Neural progenitor cell (in vitro differentiated cells): ENCODE data around the gene TNFRSF11A. TPM values are rescaled to one million over a fixed set of nuclear protein-coding genes. Genes with fewer than 3 reads are reported as not detected.

Experiments used
- DNase-seq: peaks from one replicate; pipeline ENCODE4 v3.0.0-alpha.2; 2016; ENCODE audit warnings: low spot score
- H2AFZ ChIP-seq: fragments of 200-600 bp; sonication (generic); replicated peaks from 2 replicates; pipeline ENCODE4 v1.6.1; 2016; ENCODE audit warnings: antibody characterized with exemption
- H3F3A ChIP-seq: fragments of 200-600 bp; sonication (generic); 2 replicates; pipeline ENCODE4 v1.6.1; 2016; ENCODE audit warnings: antibody characterized with exemption, low read depth
- H3K27ac ChIP-seq: fragments of 200-600 bp; sonication (generic); 2 replicates; pipeline ENCODE4 v1.5.1; 2016; ENCODE audit warnings: mild to moderate bottlenecking
- H3K27me3 ChIP-seq: fragments of 200-600 bp; sonication (generic); 2 replicates; pipeline ENCODE4 v1.6.1; 2016; ENCODE audit warnings: mild to moderate bottlenecking, moderate library complexity
- H3K36me3 ChIP-seq: fragments of 200-600 bp; sonication (generic); 2 replicates; pipeline ENCODE4 v1.5.1; 2016
- H3K4me1 ChIP-seq: fragments of 200-600 bp; sonication (generic); 2 replicates; pipeline ENCODE4 v1.6.1; 2016; ENCODE audit warnings: mixed run types
- H3K4me2 ChIP-seq: fragments of 200-600 bp; sonication (generic); 2 replicates; pipeline ENCODE4 v1.6.1; 2016
- H3K4me3 ChIP-seq: fragments of 200-600 bp; sonication (generic); 2 replicates; pipeline ENCODE4 v1.5.1; 2016
- H3K79me2 ChIP-seq: fragments of 200-600 bp; sonication (generic); 2 replicates; pipeline ENCODE4 v1.6.1; 2016; ENCODE audit warnings: low read depth
- H3K9ac ChIP-seq: fragments of 200-600 bp; sonication (generic); 2 replicates; pipeline ENCODE4 v1.6.1; 2016
- H3K9me3 ChIP-seq: fragments of 200-600 bp; sonication (generic); 2 replicates; pipeline ENCODE4 v1.5.1; 2016; ENCODE audit warnings: low read depth
- H4K20me1 ChIP-seq: fragments of 200-600 bp; sonication (generic); 2 replicates; pipeline ENCODE4 v1.6.1; 2016; ENCODE audit warnings: low read depth
- H3K27ac Mint-ChIP-seq: 3 replicates; pipeline ENCODE4 v1.8.0; 2021; ENCODE audit warnings: mixed read lengths
- H3K27me3 Mint-ChIP-seq: 2 replicates; pipeline ENCODE4 v1.8.0; 2022; ENCODE audit warnings: low read depth, mild to moderate bottlenecking, inconsistent platforms, moderate library complexity, mixed read lengths; ENCODE audit not compliant: insufficient read depth
- H3K36me3 Mint-ChIP-seq: 3 replicates; pipeline ENCODE4 v1.8.0; 2021; ENCODE audit warnings: mixed read lengths
- H3K4me1 Mint-ChIP-seq: 3 replicates; pipeline ENCODE4 v1.8.0; 2021; ENCODE audit warnings: mixed read lengths
- H3K4me3 Mint-ChIP-seq: 3 replicates; pipeline ENCODE4 v1.8.0; 2021; ENCODE audit warnings: mild to moderate bottlenecking, moderate library complexity, mixed read lengths
- H3K9me3 Mint-ChIP-seq: 3 replicates; pipeline ENCODE4 v1.8.0; 2020; ENCODE audit warnings: mixed read lengths
- EZH2 ChIP-seq: fragments of 200-600 bp; sonication (generic); IDR thresholded peaks from 2 replicates; pipeline ENCODE4 v1.6.1; 2017; ENCODE audit warnings: antibody characterized with exemption, mild to moderate bottlenecking, moderate library complexity
- EZH2phosphoT487 ChIP-seq: fragments of 200-600 bp; sonication (generic); IDR thresholded peaks from 2 replicates; pipeline ENCODE4 v1.6.1; 2017; ENCODE audit warnings: antibody characterized with exemption
- total RNA-seq: library from RNA; depleted of rRNA; stranded (reverse); fragments of >200 nt; gene quantifications from 2 replicates; pipeline ENCODE4 v1.2.3, GENCODE V29; 2015; ENCODE audit warnings: low replicate concordance
- TF ChIP-seq, protein P1 (sequence below): fragments of 200-600 bp; sonication (generic); IDR thresholded peaks from 2 replicates; pipeline ENCODE4 v1.5.1; 2017; ENCODE audit warnings: antibody characterized with exemption, mild to moderate bottlenecking

TNFRSF11A gene
- total RNA-seq, 1 donor from 2014 or later = 0.47 TPM

DNA sequence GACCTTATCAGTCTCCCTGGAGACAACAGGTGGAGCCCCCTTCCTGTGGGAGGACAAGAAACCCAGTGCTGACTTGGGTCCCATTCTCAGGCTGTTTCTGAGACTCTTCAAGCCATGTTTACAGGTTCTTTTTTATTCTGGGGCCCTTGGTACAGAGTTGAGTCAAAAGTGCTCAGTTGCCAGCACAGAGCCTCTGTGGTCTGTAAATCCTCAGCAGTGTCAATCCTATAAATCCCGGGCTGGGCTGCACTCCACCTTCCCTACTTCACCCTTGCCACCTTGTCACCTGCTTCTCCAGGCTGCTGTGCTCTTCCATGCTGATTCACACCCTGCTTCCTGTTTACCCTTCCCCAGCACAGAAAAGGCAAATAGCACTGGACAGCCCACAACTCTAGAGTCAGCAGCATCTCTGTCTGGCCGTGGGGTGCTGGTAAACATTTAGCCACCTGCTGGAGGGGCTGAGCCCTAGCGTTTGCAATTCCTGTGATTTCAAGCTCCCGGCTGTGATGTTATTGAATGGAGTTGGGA is 74.7 kb downstream of the TNFRSF11A start:
- no peaks in the 10 kb centered on the region for H3K36me3 Mint-ChIP-seq
- no peaks in the 10 kb centered on the region for H3K36me3 ChIP-seq
- no peaks in the 10 kb centered on the region for H3K9me3 ChIP-seq
- H3K27ac Mint-ChIP-seq = no peak overlapping the region
- no peak overlapping the region for H3K4me2 ChIP-seq
- peaks cover 6% of the 10 kb centered on the region for H3K9me3 Mint-ChIP-seq
- peak; percentile 57 for DNase-seq
- H3K9ac ChIP-seq = no peak overlapping the region
- H4K20me1 ChIP-seq = no peaks in the 10 kb centered on the region
- H3K79me2 ChIP-seq = no peaks in the 10 kb centered on the region
- no peak overlapping the region for H3K4me3 Mint-ChIP-seq
- H3K4me3 ChIP-seq = no peak overlapping the region
- H3K4me1 Mint-ChIP-seq = peaks cover 6% of the 10 kb centered on the region
- peaks cover 7% of the 10 kb centered on the region for H3K27me3 Mint-ChIP-seq
- peaks cover 3% of the 10 kb centered on the region for H3K4me1 ChIP-seq
- H3K27me3 ChIP-seq = no peaks in the 10 kb centered on the region
- H3K27ac ChIP-seq = no peak overlapping the region
- peak overlapping the region; percentile 64 for H2AFZ ChIP-seq
- no peaks in the 10 kb centered on the region for H3F3A ChIP-seq
- no peak for TF ChIP-seq EZH2
- TF ChIP-seq, protein P1, sequence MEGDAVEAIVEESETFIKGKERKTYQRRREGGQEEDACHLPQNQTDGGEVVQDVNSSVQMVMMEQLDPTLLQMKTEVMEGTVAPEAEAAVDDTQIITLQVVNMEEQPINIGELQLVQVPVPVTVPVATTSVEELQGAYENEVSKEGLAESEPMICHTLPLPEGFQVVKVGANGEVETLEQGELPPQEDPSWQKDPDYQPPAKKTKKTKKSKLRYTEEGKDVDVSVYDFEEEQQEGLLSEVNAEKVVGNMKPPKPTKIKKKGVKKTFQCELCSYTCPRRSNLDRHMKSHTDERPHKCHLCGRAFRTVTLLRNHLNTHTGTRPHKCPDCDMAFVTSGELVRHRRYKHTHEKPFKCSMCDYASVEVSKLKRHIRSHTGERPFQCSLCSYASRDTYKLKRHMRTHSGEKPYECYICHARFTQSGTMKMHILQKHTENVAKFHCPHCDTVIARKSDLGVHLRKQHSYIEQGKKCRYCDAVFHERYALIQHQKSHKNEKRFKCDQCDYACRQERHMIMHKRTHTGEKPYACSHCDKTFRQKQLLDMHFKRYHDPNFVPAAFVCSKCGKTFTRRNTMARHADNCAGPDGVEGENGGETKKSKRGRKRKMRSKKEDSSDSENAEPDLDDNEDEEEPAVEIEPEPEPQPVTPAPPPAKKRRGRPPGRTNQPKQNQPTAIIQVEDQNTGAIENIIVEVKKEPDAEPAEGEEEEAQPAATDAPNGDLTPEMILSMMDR = peak; percentile 51
- TF ChIP-seq EZH2phosphoT487 = no peak

DNA sequence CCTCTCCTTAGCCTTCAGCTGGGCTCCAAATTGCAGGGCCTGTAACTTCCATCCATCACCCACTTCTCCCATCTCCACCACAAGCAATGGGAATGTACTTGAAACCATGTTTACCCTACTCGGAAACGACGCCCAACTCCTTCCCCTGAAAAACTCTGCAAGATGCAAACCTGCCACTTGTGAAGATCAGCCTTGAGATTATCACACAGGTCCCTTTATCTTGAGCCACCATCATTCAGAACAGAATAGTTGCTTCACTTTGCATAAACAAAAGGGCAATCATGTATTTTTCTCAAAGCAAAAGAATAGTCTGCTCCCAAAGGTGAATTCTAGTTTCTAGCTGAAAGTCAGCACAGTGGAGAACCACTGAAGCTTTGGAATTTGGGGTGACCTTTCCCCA is 75.8 kb downstream of the TNFRSF11A start:
- no peak overlapping the region for H2AFZ ChIP-seq
- peaks cover 3% of the 10 kb centered on the region for H3K4me1 ChIP-seq
- H3K4me3 ChIP-seq = no peak overlapping the region
- H3K4me1 Mint-ChIP-seq = peaks cover 6% of the 10 kb centered on the region
- no peaks in the 10 kb centered on the region for H4K20me1 ChIP-seq
- H3K27me3 ChIP-seq = no peaks in the 10 kb centered on the region
- no peak for DNase-seq
- no peak overlapping the region for H3K27ac ChIP-seq
- peaks cover 7% of the 10 kb centered on the region for H3K27me3 Mint-ChIP-seq
- no peak overlapping the region for H3K4me3 Mint-ChIP-seq
- H3F3A ChIP-seq = no peaks in the 10 kb centered on the region
- H3K9me3 Mint-ChIP-seq = peaks cover 6% of the 10 kb centered on the region
- no peak overlapping the region for H3K4me2 ChIP-seq
- H3K9me3 ChIP-seq = no peaks in the 10 kb centered on the region
- H3K27ac Mint-ChIP-seq = no peak overlapping the region
- H3K79me2 ChIP-seq = no peaks in the 10 kb centered on the region
- TF ChIP-seq EZH2 (no peak), EZH2phosphoT487 (no peak)
- TF ChIP-seq, protein P1 = no peak
- H3K9ac ChIP-seq = no peak overlapping the region
- H3K36me3 Mint-ChIP-seq = no peaks in the 10 kb centered on the region
- H3K36me3 ChIP-seq = no peaks in the 10 kb centered on the region

DNA sequence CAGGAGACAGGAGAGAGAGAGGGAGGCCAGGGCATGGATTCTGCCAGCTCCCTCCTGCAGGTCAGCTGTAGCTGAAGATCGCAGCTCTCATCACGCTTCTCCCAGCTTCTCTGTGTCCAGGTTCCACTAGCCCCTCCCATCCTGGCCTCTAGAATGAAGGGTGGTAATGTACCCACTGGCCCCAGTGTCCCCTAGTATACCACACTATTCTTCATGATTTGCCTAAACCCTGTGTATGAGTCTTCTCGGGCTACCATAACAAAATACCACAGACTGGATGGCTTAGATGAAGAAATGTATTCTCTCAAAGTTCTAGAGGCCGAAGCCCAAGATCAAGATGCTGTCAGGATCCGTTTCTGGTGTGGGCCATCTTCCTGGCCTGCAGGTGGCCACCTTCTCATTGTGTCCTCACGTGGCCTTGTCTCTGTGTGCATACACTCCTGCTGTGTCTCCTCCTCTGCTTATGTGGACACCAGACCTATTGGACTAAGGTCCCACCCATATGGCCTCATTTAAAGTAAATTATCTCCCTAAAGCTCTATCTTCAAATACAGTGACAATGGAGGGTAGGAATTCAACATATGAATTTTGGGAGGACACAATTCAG is 77.3 kb downstream of the TNFRSF11A start:
- H3F3A ChIP-seq = no peaks in the 10 kb centered on the region
- Mint-ChIP-seq H3K9me3 (peaks cover 6% of the 10 kb centered on the region), H3K27me3 (peaks cover 7% of the 10 kb centered on the region), H3K27ac (no peak overlapping the region), H3K4me1 (peaks cover 6% of the 10 kb centered on the region), H3K4me3 (no peak overlapping the region), H3K36me3 (no peaks in the 10 kb centered on the region)
- H3K27me3 ChIP-seq = no peaks in the 10 kb centered on the region
- H3K4me2 ChIP-seq = no peak overlapping the region
- H3K4me1 ChIP-seq = peaks cover 3% of the 10 kb centered on the region
- H2AFZ ChIP-seq = no peak overlapping the region
- no peaks in the 10 kb centered on the region for H4K20me1 ChIP-seq
- H3K9me3 ChIP-seq = no peaks in the 10 kb centered on the region
- H3K36me3 ChIP-seq = no peaks in the 10 kb centered on the region
- no peak overlapping the region for H3K27ac ChIP-seq
- H3K4me3 ChIP-seq = no peak overlapping the region
- TF ChIP-seq, protein P1 = no peak
- TF ChIP-seq EZH2 (no peak), EZH2phosphoT487 (no peak)
- no peak for DNase-seq
- no peak overlapping the region for H3K9ac ChIP-seq
- H3K79me2 ChIP-seq = no peaks in the 10 kb centered on the region
